ENCODE measurements around the gene CERS1.
A peak's percentile ranks its signal among the peaks of the same experiment; 100 is the strongest.

The CERS1 gene, protein sequence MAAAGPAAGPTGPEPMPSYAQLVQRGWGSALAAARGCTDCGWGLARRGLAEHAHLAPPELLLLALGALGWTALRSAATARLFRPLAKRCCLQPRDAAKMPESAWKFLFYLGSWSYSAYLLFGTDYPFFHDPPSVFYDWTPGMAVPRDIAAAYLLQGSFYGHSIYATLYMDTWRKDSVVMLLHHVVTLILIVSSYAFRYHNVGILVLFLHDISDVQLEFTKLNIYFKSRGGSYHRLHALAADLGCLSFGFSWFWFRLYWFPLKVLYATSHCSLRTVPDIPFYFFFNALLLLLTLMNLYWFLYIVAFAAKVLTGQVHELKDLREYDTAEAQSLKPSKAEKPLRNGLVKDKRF

DNA sequence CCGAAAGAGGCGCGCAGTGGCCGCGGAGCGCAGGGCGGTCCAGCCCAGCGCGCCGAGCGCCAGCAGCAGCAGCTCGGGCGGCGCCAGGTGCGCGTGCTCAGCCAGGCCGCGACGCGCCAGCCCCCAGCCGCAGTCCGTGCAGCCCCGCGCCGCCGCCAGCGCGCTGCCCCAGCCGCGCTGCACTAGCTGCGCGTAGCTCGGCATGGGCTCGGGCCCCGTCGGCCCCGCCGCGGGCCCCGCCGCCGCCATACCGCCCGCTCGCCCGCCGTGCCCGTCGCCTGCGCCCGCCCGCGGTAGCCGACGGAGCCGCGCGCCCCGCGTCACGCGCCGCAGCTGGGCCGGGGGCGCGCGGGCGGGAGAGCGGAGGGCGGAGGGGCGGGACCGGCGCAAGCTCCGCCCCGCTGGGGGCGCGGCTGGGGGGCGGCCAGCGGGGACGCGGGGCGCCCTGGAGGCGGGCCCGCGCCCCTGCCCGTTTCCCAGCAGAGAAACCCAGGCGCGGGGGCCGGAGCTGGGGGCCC is at the start of gene CERS1:
Gene CERS1 (minus strand): TSS at position 335 of the 518 bp plus-strand sequence. CDS start 86 bp downstream, at position 249.
- DNase-seq, result no peak

DNA sequence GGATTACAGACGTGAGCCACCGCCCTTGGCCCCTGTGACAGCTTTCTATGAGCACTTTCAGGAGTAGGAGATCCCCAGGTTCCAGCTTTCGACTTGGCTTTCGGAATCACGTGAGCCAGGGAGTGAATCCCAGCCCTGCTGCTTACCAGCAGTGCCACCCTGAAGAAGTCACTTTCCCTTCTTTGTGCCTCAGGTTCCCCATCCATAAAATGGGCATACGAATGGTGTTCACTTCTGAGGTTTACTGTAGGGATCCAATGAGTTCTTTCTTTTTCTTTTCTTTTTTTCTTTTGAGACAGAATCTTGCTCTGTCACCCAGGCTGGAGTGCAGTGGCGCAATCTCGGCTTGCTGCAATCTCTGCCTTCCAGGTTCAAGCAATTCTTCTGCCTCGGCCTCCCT is 49.3 kb upstream of the CERS1 start:
- DNase-seq, result no peak

DNA sequence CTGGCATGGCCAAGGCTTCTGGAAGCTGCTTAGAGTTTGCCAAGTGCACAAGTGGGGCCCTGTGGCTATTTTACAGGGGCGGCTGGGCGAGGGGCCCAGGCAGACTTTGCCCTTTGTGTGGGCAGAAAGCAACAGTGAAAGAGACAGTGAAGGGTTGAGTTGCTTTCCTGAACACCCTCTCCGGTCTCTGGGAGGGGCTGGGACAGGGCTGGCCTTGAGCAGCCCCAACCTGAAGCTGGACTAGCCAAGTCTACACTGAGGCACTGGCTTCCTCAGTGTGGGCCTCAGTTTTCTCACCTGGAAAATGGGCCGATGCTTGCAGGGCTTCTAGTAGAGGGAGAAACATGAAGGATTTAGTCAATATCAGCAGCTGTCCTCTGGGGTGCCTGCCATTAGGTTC is 47.5 kb upstream of the CERS1 start:
- no peak for DNase-seq

DNA sequence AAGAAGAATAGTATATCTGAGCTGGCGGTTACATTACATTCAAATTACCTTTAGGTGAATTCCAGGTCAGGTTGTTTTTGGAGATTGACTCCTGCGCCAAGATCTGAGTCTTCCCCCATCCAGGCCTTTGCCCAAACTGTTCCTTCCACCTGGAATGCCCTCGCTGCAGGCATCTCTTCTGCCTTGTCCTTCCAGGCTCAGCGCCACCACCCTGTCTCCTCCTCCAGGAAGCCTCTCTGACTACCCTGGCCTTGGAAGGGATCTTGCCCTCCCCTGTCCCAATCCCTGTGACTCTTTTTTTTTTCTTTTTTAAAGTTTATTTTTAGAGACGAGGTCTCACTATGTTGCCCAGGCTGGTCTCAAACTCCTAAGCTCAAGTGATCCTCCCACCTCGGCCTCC is 46.7 kb upstream of the CERS1 start:
- DNase-seq, result no peak

DNA sequence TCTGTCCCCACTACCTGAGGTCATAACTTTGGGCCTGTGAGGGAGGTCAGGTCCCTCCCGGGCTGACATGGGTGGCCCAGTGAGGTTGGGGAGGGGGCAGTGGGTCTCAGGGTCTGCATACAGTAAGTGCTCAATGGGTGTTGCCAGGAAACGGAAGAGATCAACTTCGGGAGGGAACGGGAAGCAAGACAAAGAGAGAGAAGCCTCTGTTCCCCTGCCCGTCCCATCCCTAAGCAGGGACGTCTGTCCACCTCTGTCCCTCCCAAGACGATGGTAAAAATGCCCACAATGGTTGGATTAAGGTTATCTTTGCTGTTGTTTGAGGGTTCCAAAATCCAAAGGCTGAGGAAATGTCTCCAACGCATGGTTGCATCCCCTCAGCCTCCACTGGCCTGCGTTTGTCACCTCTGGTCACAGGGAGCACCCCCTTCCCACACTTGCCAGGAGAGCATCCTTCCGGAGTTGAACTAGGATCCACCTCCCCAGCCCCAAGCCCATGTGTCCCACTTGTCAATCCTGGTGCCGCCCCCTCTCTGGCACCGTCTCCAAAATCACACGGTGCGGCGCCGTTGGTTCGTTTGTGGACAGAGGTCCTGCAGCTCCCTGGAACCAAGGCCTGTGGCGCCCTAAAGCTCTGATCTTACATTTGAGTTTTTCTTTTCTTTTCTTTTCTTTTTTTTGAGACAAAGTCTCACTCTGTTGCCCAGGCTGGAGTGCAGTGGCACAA is 45.8 kb upstream of the CERS1 start:
- DNase-seq, result no peak

DNA sequence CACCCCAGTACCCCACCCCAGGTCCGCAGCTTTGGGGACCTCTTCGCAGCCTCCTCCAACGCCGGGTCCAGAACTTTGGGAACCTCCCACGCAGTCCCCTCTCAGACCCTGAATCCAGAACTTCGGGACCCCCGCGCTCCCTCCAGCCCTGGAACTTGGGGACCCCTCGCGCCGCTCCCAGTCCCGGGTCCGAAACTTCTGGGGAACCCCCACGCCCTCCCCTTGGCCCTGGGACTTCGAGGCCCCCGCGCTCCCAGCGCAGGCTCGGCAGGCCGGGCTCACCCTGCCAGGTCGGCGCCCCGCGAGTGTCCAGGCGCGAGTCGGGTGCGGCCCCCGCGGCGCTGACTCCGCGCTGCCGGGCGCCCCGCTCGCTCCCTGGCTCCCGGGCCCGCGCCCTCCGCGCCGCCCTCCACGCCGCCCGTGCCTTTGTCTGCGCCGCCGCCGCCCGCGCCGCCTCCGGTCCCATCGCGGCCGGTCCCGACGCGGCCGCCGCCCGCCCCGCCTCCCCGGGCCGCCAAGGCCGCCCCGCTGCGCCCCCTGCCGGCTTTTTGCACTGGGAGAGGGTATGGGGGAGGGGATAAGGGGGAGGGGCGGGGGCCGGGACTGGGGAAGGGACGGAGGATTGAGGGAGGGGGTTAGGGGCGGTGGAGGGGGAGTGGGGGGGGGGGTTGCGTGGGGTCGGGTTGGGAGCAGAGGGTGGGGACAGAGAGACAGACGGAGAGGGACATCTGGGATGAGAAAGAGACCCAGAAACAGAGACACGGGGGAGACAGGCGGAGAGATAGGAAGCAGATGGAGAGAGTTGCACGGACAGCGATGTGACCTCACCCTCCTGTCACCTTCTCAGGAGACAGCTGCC is 45.0 kb upstream of the CERS1 start, which contains the start of gene HOMER3:
Gene HOMER3 (minus strand): TSS at position 449 of the 859 bp plus-strand sequence. CDS start 2,235 bp downstream, outside the sequence.
- DNase-seq, result peak; percentile 77

DNA sequence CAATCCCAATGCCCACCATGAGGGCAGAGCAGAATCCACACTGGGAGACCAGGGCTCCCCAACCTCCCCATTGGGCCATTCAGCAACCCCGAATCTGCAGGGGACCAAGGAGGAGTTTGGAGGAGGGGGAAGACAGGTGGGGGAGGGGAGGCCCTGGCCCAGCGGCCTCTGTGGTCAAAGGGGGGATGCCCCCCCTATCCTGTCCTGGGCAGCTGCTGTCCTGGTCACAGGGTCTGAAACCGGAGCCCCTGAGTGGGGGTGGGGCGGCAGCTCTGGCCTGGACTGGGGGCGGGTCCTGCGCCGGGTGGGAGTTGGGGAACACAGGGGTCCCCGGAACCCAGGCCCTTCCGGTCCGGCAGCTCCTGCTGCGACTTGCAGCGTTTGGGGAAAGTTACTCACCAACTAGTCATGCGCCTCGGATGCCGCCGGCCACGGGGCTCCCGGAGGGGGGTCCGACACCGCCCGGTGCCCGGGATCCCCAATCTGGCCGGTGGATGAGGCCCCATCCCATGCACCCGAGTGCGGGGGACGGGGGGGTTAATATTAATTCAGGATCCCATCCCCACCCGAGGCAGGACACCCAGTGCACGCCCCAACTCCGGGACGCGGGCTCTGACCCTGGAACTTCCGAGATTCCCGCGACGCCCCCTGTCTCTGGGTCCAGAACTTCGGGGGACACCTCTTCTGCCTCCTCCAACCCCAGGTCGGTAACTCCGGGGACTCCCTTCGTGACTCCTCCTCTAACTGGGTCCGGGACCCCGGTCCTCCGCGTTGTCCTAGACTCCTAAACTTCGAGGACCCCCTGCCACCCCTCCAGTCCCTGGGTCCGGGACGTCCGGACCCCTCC is 44.2 kb upstream of the CERS1 start:
- no peak for DNase-seq

DNA sequence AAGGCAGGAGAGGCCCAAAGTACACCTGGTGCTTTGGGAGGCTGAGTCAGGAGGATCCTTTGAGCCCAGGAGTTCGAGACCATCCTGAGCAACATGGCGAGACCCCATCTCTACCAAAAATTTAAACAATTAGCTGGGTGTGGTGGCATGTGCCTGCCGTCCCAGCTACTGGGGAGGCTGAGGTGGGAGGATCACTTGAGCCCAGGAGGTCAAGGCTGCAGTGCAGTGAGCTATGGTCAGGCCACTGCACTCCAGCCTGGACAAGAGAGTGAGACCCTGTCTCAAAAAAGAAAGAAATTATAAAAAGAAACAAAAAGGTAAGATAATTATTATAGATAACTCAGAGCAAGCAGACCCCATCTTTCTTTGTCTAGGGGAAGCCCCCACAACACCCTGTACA is 43.2 kb upstream of the CERS1 start:
- DNase-seq, result no peak

DNA sequence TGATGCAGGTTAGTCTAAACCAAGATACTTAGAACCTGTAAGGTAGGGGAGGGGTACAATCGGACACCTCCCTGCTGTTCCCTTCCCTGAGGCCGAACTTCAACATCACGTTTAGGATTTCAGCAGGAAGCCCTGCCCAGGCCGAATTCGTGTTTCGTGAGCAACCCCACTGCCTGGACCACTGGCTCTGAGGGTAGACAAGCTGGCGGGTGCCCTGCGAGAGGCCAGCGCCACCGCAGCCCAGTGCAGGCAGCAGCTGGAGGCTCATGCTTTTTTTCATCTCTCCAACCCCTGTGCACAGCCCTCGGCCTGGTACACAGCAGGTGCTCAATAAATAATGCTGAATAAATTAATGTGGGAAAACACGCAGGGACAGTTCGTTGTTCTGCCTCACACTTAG is 37.3 kb upstream of the CERS1 start:
- DNase-seq, result no peak

DNA sequence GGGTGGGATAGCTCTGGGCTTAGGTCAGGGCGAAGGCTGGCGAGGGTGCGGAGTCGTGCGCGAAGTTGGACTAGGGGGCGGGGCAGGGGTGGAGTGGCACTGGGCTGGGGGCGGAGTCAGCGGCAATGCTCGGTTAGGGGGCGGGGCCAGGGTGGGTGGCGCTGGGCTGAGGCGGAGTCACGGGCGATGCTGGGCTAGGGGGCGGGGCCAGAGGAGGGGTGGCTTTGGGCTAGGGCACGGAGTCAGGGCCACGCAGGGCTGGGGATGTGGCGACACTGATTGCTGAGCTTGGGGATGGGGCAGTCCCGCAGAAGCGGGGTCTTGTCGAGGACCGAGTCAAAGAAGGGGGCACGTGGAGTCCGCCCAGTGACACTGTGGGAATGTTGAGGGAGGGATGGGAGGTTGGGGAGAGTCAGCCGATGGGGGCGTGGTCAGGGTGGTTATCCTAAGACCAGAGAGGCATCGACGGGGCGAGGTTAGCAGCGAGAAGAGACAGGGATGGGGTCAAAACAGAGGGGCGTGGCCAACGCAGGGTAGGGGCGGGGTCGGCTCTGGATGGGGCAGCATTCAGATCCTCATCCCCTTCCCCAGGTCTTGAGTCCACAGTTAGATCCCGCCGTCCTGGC is 36.4 kb upstream of the CERS1 start:
- DNase-seq, result no peak

DNA sequence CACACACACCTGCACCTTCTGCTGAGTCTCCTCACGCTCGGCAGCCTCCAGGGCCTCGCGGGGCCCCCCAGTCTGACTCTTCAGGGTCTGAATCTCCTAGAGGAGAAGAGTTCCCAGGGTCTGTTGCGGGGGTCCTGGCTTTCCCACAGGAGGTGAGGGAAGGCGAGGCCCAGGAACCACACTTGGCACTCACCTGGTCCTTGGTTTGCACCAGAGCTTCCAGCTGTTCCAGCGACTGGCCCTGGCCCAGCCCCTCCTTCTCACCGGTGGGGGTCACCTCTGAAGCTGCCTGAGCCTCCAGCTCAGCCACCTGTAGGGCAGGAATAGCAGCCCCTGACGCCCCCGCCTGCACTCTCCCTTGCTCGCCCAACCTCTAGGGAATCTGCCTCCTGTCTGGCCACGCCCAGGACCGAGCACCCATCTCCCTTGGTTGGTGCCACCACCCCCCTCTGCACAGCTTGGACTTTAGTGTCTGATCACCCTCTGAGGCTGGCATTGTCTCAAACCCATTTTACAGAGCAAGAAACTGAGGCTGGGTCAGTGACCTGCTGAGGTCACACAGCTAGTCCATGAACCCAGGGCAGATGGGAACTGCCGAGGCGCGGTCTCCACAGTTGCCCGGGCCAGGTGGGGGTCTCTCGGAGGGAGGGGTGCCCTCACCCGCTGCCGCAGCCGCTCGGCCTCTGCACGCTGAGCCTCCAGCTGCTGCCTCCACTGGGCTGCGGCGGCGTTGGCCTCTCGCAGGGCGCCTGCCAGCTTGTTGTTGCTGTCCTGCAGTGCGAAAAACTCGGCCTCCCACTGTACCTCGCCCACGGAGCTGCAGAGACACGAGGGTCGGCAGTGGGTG is 35.6 kb upstream of the CERS1 start:
- no peak for DNase-seq

DNA sequence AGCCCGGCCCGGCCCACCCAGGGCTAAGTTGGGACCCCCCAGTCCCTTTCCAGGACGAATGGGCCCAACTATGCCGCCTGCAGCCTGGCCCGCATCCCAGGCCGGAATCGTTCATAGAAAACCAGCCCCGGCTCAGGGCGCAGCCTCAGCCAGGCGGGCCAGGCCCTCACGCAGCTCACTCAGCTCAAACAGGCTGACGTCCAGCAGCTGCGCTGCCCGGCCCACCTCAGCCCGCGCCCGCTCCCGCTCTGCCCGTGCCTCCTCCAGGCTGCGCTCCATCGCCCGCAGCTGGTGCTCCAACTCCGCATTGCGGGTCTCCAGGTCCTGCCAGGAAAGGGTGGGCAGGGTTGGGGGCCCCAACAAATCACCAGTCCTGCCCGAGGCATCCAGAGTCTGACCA is 33.4 kb upstream of the CERS1 start:
- DNase-seq, result no peak

DNA sequence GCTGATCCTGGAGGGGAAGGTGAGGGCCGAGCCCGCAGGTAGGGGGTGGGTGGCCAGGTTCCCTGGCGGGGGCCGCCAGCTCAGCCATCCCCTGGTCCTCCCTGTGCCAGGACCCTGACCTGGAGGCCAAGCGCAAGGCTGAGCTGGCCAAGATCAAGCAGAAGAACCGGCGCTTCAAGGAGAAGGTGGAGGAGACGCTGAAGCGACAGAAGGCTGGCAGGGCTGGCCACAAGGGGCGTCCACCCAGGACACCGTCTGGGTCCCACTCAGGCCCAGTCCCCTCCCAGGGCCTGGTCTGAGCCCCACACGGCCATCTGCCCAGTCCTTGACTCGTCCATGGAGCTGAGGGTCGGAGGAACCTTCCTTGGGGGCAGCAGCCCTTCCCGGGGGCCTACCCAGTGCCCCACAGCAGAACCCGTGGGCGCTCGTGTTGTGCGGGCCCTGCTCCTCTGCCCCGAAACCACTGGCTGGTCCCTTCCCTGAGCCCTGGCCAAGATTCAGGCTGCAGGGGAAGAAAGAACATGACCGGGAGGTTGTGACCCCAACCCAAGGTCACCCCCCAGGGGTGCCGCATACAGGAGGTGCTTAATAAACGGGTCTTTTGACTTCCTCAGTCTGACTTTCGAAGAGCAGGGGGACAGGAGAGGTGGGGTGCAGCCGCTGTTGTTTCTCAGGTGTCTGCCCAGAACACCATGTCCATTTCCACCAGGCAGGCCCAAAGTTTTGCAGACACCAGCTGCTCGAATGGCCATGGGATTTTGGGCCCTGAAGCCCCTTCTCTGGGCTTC is 32.3 kb upstream of the CERS1 start:
- no peak for DNase-seq

DNA sequence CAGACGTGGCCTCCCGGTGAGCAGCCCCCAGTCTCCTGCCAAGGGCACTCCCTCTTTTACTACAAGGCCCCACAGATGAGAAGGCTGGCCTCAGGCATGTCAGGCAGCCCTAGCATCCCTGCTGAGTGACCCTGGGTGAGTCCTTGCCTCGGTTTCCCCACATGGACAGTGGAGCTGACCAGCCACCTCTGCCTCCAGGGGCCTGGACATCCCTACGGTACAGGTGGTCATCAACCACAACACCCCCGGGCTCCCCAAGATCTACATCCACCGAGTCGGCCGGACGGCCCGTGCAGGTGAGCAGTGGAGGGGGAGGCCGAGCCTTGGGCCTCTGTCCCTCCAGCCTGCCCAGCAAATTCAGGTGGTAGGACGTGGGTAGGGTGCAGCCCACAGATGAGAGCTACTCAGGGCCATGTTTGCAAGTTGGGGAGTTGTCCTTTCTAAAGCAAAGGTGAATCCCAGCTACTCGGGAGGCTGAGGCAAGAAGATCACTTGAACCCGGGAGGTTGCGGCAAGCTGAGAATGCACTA is 28.8 kb upstream of the CERS1 start:
- no peak for DNase-seq

DNA sequence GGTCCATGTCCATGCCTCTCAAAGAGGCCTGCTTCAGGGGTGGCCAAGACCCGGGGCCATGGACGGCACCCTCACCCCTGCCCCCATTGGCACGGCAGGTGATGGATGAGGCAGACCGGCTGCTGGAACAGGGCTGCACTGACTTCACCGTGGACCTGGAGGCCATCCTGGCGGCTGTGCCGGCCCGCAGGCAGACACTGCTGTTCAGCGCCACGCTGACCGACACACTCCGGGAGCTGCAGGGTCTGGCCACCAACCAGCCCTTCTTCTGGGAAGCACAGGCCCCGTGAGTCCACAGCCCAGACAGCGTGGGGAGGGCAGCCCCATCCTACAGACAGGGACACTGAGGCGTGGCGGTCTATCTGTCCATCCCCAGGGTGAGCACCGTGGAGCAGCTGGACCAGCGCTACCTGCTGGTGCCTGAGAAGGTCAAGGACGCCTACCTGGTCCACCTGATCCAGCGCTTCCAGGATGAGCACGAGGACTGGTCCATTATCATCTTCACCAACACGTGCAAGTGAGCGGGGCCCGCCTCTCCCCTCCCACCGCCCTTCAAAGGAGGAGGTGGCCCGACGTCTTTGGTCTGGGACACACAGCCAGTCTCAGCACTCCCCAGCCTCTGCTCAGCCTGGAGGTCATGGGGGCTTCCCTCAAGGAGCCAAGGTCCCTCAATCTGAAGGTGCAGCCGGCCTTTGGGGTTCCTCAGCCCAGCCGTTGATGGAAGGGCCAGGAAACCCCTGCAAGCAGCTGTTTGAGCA is 26.4 kb upstream of the CERS1 start:
- DNase-seq, result no peak

DNA sequence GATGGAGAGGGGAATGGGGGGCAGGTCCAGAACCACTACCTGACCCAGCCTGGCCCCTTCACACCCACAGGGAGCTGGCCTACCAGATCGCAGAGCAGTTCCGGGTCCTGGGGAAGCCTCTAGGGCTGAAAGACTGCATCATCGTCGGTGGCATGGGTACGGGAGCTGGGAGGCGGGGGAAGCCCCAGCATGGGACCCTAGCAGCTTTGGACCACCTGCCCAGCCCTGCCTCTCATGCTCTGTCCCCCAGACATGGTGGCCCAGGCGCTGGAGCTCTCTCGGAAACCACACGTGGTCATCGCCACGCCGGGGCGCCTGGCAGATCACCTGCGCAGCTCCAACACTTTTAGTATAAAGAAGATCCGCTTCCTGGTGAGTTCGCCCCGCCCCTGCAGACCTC is 25.6 kb upstream of the CERS1 start:
- no peak for DNase-seq

DNA sequence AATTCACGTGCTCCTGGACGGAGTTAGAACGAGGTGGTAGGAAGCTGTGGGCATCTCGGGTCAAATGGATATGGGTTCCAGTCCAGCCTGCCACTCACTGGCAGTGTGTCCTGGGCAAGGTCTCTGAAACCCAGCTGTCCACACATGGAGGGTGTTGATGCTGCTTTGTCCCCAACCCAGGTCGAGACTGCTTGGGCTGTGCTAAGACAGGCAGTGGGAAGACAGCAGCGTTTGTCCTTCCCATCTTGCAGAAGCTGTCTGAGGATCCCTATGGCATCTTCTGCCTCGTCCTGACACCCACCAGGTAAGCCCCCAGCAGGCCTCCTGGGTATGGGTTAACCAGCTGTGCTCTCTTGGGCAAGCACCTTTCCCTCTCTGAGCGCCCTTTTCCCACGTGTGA is 24.4 kb upstream of the CERS1 start:
- DNase-seq, result no peak

DNA sequence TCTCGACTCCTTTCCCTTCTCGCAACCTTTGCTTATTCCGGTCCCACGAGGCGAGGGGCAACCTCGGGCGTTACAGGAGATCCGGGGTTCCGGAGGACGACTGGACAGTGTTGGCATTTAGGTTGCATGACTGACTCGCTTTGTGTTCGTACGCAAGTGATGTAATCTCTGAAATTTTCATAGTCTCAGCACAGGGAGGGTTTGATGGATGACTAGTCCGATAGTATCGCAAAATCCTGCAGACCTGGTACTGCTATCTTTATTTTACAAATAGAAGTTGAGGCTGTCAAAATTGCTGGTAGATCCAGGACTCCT is 23.9 kb upstream of the CERS1 start:
- no peak for DNase-seq

All from NCI-H2171 treated with DMSO at 0.1 percent for 48 hours (cell line).